ENCODE results near the gene LUZP1. TPM values are rescaled to one million over a fixed set of nuclear protein-coding genes. Genes with fewer than 3 reads are reported as not detected.
A peak's percentile ranks its signal among the peaks of the same experiment; 100 is the strongest.

Gene LUZP1
- total and polyA plus RNA-seq, 12 donors, result 6.4 to 40.1 (median 29.9) TPM

GRCh38 chr1:23116921-23117699, 51.5 kb downstream of the LUZP1 start:
- Histone ChIP-seq H3K4me1 (peaks cover 3 to 85% (median 68%) of the 10 kb centered on the region in 9 donors), H3K4me3 (no peak overlapping the region), H3K27ac (no peak overlapping the region), H3K9me3 (no peaks in the 10 kb centered on the region), H3K36me3 (no peaks in the 10 kb centered on the region), H3K27me3 (no peaks in the 10 kb centered on the region)
- no peak for DNase-seq
- intact Hi-C loops (cut with DNase I), result no loop called here
- 52 to 64% methylated on average over 2 of the region's 2 CpGs for WGBS, 2 donors
- no peak for ATAC-seq
- TF ChIP-seq CTCF (IDR thresholded peaks at IDR 0.05), result no peak

- peaks cover 3 to 81% (median 65%) of the 10 kb centered on the region in 9 donors for H3K4me1 ChIP-seq
- no peaks in the 10 kb centered on the region for H3K27me3 ChIP-seq
- WGBS, 2 donors, result 90 to 91% methylated on average over 6 of the region's 6 CpGs
Observed at GRCh38 chr1:23116216-23116836, 52.3 kb downstream of the LUZP1 start.

GRCh38 chr1:23114424-23115079, 54.1 kb downstream of the LUZP1 start:
- H3K9me3 ChIP-seq, result no peaks in the 10 kb centered on the region
- DNase-seq, result no peak
- intact Hi-C loops (cut with DNase I), result loop anchor here in 1 of 10 donors (5.0 kb wide), 1 partner anchor 38 kb away; no protein-coding TSS in a partner anchor
- no peak overlapping the region for H3K4me3 ChIP-seq
- no peaks in the 10 kb centered on the region for H3K36me3 ChIP-seq
- TF ChIP-seq CTCF (IDR thresholded peaks at IDR 0.05), result no peak
- H3K27ac ChIP-seq, result peak overlapping the region in 4 of 10 donors; percentile 4 to 67 (median 22)
- peaks cover 3 to 76% (median 51%) of the 10 kb centered on the region in 9 donors for H3K4me1 ChIP-seq
- 66 to 68% methylated on average over 6 of the region's 6 CpGs for WGBS, 2 donors
- ATAC-seq, result peak in 1 of 8 donors; percentile 19
- no peaks in the 10 kb centered on the region for H3K27me3 ChIP-seq

More at GRCh38 chr1:23116216-23116836, 52.3 kb downstream of the LUZP1 start:
- no peak for TF ChIP-seq CTCF (IDR thresholded peaks at IDR 0.05)
- intact Hi-C loops (cut with DNase I), result no loop called here
- Histone ChIP-seq H3K4me3 (no peak overlapping the region), H3K27ac (no peak overlapping the region), H3K36me3 (no peaks in the 10 kb centered on the region), H3K9me3 (no peaks in the 10 kb centered on the region)
- DNase-seq (no peak), ATAC-seq (no peak)
